NCI-H2107 treated with DMSO at 0.1 percent for 48 hours (cell line): ENCODE measurements around the gene FSTL4.
"Not testable (repeated sequence)": the region's sequence is repeated elsewhere in the genome, so short reads cannot be mapped to it uniquely, and the experiment has no call there.

Source experiments
- DNase-seq: peaks from one replicate; lab custom pipeline; 2025; ENCODE audit not compliant: unreplicated experiment; lab: John Stamatoyannopoulos, UW

Gene FSTL4

GRCh38 chr5:133460172-133460758 is 152.1 kb downstream of the FSTL4 start:
- no peak for DNase-seq

- DNase-seq = no peak
Observed at GRCh38 chr5:133459474-133460160, 152.7 kb downstream of the FSTL4 start.

GRCh38 chr5:133458435-133458834 is 153.9 kb downstream of the FSTL4 start:
- no peak for DNase-seq

GRCh38 chr5:133457439-133458355 is 154.6 kb downstream of the FSTL4 start:
- no peak for DNase-seq

- no peak for DNase-seq
Observed at GRCh38 chr5:133456933-133457402, 155.4 kb downstream of the FSTL4 start.

GRCh38 chr5:133455676-133456075 is 156.7 kb downstream of the FSTL4 start:
- no peak for DNase-seq

- no peak for DNase-seq
Observed at GRCh38 chr5:133454442-133454841, 157.9 kb downstream of the FSTL4 start.

GRCh38 chr5:133453831-133454230 is 158.5 kb downstream of the FSTL4 start:
- DNase-seq = no peak

- DNase-seq = no peak
Observed at GRCh38 chr5:133453084-133453780, 159.1 kb downstream of the FSTL4 start.

- DNase-seq = no peak
Observed at GRCh38 chr5:133451926-133452325, 160.4 kb downstream of the FSTL4 start.

- no peak for DNase-seq
Observed at GRCh38 chr5:133450286-133450685, 162.1 kb downstream of the FSTL4 start.

GRCh38 chr5:133449181-133449580 is 163.2 kb downstream of the FSTL4 start:
- no peak for DNase-seq

GRCh38 chr5:133446440-133446839 is 165.9 kb downstream of the FSTL4 start:
- no peak for DNase-seq

- DNase-seq = no peak
Observed at GRCh38 chr5:133445744-133446143, 166.6 kb downstream of the FSTL4 start.

- DNase-seq = not testable (repeated sequence)
Observed at GRCh38 chr5:133445204-133445603, 167.1 kb downstream of the FSTL4 start.

- DNase-seq = no peak
Observed at GRCh38 chr5:133444711-133445110, 167.6 kb downstream of the FSTL4 start.

GRCh38 chr5:133441166-133441815 is 171.1 kb downstream of the FSTL4 start:
- no peak for DNase-seq

- no peak for DNase-seq
Observed at GRCh38 chr5:133440467-133441115, 171.8 kb downstream of the FSTL4 start.

- no peak for DNase-seq
Observed at GRCh38 chr5:133439859-133440258, 172.5 kb downstream of the FSTL4 start.

GRCh38 chr5:133438487-133438886 is 173.9 kb downstream of the FSTL4 start:
- DNase-seq = no peak
